ENCODE data around the gene PKDREJ.

GRCh38 chr22:46294784-46295183 lies 31.6 kb upstream of the PKDREJ start:
- TF ChIP-seq CTCF (conservative IDR thresholded peaks at IDR 0.05; ENCODE audit: low read depth, low read length) (no peak), SMC3 (IDR thresholded peaks at IDR 0.05; ENCODE audit: low read depth, low read length) (no peak), ELK1 (IDR thresholded peaks at IDR 0.05; ENCODE audit: borderline replicate concordance, low read depth, low read length) (no peak), FOS (IDR thresholded peaks at IDR 0.05; ENCODE audit: low read depth, low read length) (no peak), CHD1 (IDR thresholded peaks at IDR 0.05; ENCODE audit: low read depth, low read length) (no peak), MAFK (IDR thresholded peaks at IDR 0.05; ENCODE audit: low read depth, low read length) (no peak), RAD21 (IDR thresholded peaks at IDR 0.05; ENCODE audit: low read length) (no peak), POLR2A (IDR thresholded peaks at IDR 0.05; ENCODE audit: low read depth, low read length) (no peak), MXI1 (IDR thresholded peaks at IDR 0.05; ENCODE audit: borderline replicate concordance, low read depth, low read length) (no peak), USF2 (IDR thresholded peaks at IDR 0.05; ENCODE audit: low read depth, low read length) (no peak), RFX5 (IDR thresholded peaks at IDR 0.05; ENCODE audit: low read depth, low read length) (no peak), NFE2L2 (IDR thresholded peaks at IDR 0.05; ENCODE audit: low read depth, low read length) (no peak)
